ELF-1 (cell line): Measurements from ENCODE around the gene ACTL8.

Experiments used
- DNase-seq: peaks from one replicate; pipeline ENCODE4 v3.0.0-alpha.2; 2016; ENCODE audit warnings: low read depth, low spot score

The ACTL8 gene

GRCh38 chr1:17770983-17771382, 15.8 kb downstream of the ACTL8 start:
- DNase-seq: no peak

- no peak for DNase-seq
These were observed 17.6 kb downstream of the ACTL8 start for GRCh38 chr1:17772615-17773212.

GRCh38 chr1:17773591-17774326, 18.6 kb downstream of the ACTL8 start:
- no peak for DNase-seq

- no peak for DNase-seq
These were observed 19.3 kb downstream of the ACTL8 start for GRCh38 chr1:17774452-17774851.

GRCh38 chr1:17775796-17776195, 20.7 kb downstream of the ACTL8 start:
- DNase-seq: no peak

GRCh38 chr1:17776426-17776825, 21.3 kb downstream of the ACTL8 start:
- no peak for DNase-seq

GRCh38 chr1:17777330-17777729, 22.2 kb downstream of the ACTL8 start:
- no peak for DNase-seq

- DNase-seq: no peak
These were observed 22.7 kb downstream of the ACTL8 start for GRCh38 chr1:17777818-17778217.

- no peak for DNase-seq
These were observed 25.8 kb downstream of the ACTL8 start for GRCh38 chr1:17780916-17781315.

GRCh38 chr1:17789926-17790325, 34.8 kb downstream of the ACTL8 start:
- no peak for DNase-seq

- no peak for DNase-seq
These were observed 35.4 kb downstream of the ACTL8 start for GRCh38 chr1:17790383-17791054.

GRCh38 chr1:17791055-17791390, 35.9 kb downstream of the ACTL8 start:
- DNase-seq: no peak

GRCh38 chr1:17791480-17791879, 36.3 kb downstream of the ACTL8 start:
- DNase-seq: no peak

GRCh38 chr1:17792421-17792820, 37.3 kb downstream of the ACTL8 start:
- no peak for DNase-seq

- no peak for DNase-seq
These were observed 40.1 kb downstream of the ACTL8 start for GRCh38 chr1:17795081-17795809.

- DNase-seq: no peak
These were observed 40.9 kb downstream of the ACTL8 start for GRCh38 chr1:17795836-17796645.

GRCh38 chr1:17797478-17797877, 42.3 kb downstream of the ACTL8 start:
- DNase-seq: no peak

GRCh38 chr1:17798011-17798410, 42.9 kb downstream of the ACTL8 start:
- DNase-seq: no peak

GRCh38 chr1:17798799-17799382, 43.8 kb downstream of the ACTL8 start:
- no peak for DNase-seq

GRCh38 chr1:17799642-17800041, 44.5 kb downstream of the ACTL8 start:
- no peak for DNase-seq

- no peak for DNase-seq
These were observed 47.0 kb downstream of the ACTL8 start for GRCh38 chr1:17802164-17802563.
